NCI-H2171 treated with DMSO at 0.1 percent for 48 hours (cell line): ENCODE results near the gene TSR1.

Source experiments
- DNase-seq: peaks from one replicate; lab custom pipeline; 2025; lab: John Stamatoyannopoulos, UW

The TSR1 gene

DNA sequence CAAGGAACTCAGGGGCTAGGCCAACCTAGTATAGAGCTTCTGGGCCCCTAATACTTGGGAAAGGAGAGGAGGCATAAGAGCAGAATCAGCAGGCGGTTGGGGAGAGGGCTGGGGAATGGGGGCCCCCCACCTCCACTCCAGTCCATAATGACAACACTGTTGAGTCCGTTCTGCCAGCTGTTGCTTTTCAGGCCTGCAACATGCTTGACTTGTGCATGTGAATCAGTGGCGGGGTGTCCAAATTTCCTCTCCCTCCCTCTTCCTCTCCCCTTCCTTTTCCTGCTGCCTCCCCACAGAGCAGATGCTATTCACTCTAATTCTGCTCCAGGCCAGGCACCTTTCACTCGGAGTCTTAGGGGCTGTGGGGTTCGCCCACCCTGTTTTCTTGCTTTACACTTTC is 32.8 kb upstream of the TSR1 start:
- DNase-seq, result no peak

DNA sequence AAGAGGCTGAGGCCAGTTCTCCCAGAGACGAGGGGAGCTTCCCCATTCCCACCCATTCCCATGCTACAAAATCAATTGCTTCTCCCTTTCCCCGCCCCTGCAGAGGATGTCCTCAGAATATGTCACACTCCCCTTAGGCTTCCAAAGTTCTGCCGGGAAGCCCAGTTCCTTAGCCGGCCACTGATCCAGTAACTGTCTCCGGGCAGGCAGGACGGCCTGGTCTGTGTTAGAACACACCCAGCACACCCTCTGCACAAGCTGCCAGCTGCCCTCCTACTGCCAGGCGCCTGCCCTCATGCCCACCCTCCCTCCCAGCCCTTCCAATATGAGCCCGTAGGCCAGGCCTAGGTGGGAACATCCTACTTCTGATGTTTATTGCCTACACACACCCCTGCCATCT is 32.1 kb upstream of the TSR1 start:
- peak; percentile 39 for DNase-seq

DNA sequence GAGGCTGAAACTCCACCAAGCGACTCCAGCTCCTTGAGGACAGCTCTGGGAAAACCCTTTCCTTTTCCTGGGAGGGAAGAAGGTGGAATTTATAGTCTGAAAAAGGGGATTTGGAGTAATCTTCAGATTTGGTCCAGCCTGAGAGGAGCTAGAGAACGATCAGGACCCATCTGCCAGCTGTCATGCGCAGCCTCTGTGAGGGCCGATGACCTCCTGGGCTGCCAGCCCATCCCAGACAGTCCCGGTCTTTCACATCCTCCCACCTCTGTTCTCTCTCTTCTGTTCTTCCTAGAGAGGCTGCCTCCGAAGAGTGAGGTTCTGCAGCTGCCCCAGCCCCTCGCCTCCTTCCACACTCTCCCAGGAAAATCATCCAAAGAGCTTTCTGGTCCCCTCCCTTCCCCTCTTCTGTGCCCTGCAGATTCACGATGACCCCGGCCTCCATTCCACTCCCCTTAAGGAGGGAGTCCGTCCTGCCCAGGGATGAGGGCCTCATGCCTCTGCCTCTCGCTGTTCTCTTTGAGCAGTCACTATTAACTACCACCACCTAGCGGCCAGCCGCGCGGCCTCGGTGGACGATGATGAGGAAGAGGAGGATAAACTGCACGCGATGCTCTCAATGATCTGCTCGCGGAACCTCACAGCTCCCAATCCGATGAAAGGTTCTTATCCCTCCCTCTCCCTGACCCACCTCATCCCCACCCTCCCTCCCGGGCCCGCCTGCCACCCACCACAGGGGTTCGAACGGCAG is 30.7 kb upstream of the TSR1 start:
- no peak for DNase-seq

DNA sequence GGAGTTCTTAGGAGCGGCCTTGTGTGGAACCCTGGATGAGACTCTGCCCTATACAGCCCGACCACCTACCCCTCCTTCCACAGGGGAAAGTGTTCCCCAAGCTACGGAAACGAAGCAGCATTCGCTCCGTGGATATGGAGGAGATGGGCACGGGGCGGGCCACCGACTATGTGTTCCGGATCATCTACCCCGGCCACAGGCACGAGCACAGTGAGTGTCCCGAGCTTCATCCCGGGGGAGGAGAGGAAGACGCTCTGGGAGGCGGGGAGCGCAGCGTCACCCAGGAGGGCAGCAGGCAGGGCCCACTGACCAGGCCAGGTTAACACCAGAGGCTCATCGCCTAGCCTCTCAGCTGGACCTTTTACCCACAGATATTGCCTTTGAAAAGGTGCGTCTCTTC is 28.9 kb upstream of the TSR1 start:
- no peak for DNase-seq

DNA sequence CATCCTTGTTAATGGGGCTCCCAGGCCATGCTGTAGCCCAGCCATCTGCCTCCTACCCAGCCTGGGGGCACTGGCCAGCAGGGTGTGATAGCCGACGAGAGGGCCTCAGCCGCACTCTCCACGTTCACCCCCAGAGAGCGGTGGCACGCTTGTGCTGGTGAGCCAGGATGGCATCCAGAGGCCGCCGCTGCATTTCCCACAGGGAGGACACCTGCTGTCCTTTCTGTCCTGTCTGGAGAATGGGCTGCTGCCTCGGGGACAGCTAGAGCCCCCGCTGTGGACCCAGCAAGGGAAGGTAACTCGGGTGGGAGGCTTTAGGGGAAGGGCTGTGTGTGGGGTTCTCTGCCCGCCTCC is 28.5 kb upstream of the TSR1 start:
- DNase-seq, result no peak

DNA sequence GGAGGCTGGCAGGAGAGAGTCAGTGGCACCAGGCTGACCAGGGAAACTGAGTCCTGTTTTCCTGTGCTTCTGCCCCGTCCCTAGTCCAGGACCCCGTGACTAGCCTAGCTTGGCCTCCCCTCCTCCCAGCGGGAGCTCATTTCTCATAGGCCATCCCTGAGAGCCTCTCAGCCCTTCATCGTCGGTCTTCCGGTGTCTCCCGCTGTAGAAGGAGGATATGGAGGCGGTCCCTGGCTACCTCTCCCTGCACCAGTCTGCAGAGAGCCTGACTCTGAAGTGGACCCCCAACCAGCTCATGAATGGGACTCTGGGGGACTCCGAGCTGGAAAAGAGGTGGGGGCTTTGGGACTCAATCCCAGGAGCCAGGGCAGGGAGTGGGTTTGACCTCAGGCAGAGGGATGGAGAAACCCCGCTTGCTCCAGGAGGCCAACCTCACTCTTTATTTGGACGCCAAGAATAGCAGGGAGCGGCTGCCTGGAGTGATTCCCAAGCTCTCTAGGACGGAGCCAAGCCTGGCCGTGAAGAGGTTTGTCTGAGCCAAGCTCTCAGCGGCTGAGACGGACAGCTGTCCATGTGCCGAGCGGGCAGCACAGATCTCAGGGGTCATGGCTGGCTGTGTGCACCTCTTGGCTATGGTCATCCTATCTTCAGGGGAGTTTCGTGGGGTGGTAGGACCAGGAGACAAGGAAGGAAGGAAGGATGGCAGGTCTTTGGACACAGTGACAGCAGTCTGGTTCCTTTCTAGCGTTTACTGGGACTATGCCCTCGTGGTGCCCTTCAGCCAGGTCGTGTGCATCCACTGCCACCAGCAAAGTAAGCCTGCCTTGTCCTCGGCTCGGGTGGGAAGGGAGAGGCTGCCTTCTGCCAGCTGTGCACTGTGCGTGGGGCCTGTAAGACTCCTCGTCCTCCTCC is 27.9 kb upstream of the TSR1 start:
- no peak for DNase-seq

DNA sequence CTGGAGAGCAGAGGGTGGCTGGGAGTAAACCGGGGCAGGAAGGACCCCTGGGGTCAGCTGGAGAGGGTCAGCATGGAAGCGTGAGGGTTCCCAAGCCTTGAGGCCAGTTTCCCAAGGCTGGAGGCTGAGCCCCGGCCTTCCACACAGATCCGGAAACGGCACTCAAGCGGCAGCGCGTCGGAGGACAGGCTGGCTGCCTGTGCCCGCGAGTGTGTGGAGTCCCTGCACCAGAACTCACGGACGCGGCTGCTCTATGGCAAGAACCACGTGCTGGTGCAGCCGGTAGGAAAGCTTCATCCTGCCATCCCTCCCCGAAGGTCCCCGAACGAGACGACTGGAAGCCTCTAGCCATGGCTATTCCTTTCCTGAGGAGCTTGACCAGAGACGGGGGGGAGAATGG is 27.1 kb upstream of the TSR1 start:
- DNase-seq, result no peak

DNA sequence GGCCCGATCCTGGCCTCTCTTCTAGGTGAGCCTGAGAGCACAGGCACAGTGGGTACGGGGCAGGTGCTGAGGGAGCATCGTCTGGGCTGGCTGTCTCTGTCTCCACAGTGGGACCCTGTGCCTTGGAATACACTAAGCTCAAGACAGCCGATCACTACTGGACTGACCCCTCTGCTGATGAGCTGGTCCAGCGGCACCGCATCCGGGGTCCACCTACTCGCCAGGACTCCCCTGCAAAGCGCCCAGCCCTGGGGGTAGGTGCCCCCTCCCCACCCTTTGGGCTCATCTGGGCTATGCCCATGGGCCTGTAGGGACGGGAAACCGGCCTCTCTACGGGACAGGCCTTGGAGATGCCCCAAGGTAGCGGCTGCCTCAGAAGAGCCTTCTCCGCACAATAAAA is 26.6 kb upstream of the TSR1 start:
- no peak for DNase-seq

DNA sequence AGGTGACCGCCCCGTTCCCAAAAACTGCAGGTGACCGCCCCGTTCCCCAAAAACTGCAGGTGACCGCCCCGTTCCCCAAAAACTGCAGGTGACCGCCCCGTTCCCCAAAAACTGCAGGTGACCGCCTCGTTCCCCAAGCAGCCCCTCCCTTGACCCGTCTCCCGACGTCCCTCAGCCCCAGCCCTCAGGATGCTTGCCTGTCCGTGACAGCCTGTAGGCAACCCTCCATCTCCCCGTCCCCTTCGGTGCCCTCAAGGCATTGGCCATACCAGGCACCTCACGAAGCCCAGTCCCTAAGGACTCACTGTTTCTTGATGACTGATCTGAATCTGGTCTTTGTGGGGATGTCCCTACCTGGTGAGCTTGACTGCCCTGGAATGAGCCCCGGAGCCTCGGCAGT is 26.2 kb upstream of the TSR1 start:
- DNase-seq, result no peak

DNA sequence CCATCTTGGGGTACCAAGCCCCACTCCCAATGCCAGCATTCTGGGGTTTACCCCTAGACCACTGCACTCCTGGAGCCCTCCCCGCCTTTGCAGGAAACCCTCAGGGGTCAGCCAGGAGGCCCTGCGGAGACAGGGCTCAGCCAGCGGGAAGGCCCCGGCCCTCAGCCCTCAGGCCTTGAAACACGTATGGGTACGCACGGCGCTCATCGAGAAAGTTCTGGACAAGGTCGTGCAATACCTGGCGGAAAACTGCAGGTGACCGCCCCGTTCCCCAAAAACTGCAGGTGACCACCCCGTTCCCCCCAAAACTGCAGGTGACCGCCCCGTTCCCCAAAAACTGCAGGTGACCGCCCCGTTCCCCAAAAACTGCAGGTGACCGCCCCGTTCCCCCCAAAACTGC is 25.8 kb upstream of the TSR1 start:
- DNase-seq, result no peak

DNA sequence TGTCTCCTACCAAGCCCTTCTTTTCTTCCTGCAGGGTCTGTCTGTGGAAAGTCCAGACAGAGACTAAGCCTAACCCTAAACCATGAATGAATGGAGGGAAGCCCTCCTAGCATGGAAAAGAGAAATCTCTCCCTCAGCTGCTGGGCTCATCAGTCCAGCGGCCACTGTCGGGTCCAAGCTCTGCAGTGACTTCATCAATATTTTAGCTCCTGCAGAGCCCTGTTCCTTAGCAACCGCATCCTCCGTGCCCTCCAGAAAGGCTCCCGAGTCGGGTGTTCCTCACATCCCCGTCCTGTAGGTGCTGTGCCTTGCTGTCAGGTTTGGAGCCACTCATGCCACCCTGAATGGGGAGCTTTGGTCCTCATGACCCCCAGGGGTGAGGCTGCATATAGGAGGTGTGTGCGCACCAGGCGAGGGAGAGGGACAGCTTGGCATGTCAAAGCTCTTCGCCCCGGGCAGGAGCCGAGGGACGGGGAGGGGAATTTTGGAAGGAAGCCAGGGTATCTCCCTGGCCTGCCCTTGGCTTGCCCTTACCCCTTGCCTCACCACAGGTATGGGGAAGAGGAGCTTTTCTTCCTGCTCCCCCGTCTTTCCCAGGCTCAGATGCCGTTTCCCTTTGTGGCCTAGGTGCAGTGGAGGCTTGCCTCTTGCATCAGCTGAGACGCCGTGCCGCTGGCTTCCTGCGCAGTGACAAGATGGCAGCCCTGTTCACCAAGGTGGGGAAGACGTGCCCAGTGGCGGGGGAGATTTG is 24.9 kb upstream of the TSR1 start:
- no peak for DNase-seq

DNA sequence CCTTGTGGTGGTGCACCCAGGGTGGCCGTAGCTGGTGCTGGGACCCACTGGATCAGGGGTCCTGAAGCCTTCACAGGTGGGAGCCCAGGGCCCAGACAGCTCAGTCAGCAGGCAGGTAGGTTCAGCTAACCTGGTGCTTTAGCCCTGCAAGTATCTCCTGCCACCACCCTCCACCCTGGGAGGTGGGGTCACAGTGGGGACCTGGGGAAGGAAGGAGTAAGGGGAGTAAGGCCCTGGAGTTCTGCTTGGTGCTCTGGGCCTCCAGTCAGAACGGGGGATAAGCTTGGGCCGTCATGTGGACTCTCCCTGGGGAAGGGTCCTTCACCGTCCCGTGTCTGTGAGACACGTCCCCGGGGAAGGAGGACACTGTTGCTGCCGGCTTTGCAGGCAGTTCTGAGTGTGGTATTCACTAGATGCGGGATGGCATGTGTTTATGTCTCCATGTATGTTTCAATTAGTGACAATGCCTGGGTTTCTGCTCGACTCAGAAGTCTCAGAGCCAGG is 21.7 kb upstream of the TSR1 start:
- no peak for DNase-seq

DNA sequence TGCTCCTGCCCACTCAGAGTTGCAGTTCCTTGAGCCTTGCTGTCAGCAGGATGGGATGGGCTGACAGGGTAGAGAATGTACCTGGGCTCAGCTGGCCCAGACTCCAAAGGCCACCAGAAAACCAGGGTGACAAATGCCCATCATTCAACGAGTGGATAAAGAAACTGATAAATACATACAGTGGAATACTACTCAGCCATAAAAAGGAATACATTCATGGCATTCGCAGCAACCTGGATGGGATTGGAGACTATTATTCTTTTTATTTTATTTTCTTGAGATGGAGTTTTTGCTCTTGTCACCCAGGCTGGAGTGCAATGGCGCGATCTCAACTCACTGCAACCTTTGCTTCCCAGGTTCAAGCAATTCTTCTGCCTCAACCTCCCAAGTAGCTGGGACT is 21.0 kb upstream of the TSR1 start:
- DNase-seq, result no peak

DNA sequence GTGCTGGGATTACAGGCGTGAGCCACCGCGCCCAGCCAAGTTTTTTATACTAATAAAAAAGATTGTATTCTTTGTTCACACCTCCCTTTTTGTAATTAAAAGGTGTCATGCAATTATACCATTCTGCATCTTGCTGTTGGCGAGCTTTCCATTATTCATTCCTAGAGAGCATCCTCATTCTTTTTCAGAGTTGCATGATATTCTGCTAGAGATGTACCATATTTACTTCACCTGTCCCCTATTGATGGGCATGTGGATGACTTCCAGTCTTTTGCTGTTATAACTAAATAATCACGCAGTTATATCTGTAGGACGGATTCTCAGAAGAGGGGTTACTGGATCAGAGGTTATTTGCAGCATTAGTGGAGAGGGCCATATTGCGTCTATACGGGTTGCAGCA is 18.1 kb upstream of the TSR1 start:
- DNase-seq, result no peak

DNA sequence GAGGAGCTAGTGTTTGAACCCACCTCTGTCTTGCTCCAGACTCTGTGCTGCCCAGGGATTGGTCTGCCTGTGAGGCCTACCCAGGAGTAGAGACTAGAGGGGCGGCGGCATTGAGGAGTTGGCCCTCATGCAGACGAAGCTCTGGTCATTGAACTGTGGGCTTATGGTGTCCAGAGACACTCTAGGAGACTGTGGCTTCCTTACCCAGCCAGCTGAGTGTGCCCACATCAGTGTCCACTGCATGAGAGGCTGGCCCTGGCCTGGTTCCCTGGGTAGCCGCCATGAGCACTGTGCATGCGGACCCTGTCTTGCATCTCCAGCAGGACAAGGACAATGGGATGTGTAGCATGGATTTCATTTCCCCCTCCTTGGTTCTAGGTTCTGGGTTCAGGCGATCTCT is 15.0 kb upstream of the TSR1 start:
- DNase-seq, result no peak

DNA sequence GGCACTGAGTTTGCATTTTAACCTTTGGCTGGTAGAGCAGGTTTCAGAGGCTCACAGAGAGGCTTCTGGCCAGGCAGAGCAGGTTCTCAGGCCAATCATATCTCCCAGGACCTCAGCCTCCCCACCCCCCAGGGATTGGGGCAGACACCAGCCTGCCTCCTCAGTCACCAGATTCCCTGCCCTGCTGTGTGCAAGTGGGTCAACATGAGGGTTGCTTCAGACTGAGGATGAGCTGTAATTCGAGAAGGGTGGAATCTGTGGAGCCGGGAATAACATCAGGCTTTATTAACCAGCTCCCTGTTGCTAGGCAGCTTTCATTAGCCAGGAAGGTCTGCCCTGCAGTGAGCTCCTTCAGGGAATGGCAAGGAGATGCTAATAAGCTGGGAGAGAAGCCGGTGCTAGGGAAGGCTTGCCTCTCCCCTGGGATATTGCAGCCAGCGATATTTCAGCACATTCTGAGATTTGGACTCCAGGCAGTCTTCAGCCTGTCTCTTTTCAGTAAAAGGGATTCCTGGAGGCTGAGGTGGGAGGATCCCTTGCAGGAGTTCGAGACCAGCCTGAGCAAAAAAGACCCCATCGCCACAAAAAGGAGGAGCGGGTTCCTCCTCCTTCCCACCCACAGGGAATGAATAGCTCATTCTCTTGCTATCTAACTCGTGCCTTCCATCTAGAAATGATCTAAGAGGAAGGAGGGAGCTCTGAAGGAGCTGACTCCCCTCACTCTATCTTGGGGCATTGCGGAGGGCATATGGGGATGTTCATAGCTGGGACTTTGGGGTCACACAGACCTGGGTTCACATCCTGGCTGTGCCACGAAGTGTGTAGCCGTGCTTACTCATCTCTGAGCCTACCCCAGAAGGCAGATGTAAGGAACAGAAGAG is 11.8 kb upstream of the TSR1 start:
- DNase-seq, result peak; percentile 99

DNA sequence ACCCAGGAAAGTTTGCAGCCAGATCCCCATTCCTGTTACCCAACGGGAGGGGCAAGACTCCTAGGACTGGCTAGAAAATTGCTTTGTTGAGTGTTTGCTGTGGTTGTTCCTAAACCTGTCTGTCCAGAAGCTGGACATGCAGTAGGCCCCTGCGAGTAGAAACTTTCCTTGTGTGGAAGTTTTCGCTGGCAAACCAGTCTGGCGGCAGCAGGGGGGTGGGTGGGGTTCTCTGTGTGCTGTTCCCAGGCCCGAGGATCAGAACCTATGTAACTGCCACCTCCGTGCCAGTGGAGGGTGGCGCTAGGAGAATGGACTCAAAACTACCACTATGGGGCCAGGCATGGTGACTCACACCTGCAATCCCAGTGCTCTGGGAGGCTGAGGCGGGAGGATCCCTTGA is 10.2 kb upstream of the TSR1 start:
- no peak for DNase-seq

DNA sequence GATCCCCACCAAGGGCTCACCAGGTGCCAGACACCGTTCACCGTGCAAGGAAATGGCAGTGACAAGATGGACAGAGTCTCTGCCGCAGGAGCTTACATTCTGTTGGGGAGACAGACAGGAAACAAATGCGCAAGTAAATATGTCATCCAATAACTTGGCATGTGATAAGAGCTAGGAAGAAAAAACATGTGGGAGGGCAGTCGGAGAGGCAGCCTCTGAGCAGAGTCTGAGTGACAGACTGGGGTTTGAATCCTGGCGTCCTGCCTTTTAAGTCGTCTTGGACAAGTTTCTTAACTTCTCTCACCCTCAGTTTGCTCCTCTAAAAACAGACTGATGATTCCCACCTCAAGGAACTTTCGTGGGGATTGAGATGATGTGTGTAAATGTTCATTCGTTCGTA is 8.3 kb upstream of the TSR1 start:
- no peak for DNase-seq

DNA sequence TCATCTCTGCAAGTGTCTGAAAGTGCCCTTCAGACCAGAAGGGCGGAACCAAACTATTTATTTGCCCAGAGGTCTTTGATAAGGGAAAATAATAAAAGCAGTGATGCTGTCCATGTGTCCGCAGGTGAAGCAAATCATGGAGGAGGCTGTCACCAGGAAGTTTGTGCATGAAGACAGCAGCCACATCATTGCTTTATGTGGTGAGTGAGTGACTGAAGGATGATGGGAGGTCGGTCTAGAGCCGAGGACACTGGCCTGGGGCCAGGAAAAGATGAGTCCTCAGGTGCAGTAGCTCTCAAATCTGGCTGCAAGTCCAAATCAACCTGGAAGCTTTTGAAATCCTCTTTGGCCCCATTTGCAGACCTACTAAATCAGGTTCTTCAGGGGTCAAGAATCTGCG is 7.2 kb upstream of the TSR1 start:
- no peak for DNase-seq

DNA sequence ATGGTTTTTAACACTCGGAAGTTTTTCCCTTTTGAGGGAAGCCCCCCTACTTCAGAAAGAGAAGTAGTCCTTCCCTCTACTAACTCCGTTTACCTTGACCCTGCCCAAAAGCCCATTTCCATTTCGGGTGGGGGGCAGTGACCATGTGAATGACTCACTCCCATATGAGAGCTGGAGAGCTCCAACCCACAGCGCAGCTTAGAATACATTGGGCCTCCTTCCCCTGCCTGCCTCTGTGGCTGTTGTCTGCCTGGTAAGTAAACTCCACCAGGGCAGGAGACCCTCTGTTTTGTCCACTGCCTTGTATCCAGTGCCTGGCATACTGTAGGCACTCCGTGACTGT is 2.0 kb upstream of the TSR1 start:
- DNase-seq, result no peak

DNA sequence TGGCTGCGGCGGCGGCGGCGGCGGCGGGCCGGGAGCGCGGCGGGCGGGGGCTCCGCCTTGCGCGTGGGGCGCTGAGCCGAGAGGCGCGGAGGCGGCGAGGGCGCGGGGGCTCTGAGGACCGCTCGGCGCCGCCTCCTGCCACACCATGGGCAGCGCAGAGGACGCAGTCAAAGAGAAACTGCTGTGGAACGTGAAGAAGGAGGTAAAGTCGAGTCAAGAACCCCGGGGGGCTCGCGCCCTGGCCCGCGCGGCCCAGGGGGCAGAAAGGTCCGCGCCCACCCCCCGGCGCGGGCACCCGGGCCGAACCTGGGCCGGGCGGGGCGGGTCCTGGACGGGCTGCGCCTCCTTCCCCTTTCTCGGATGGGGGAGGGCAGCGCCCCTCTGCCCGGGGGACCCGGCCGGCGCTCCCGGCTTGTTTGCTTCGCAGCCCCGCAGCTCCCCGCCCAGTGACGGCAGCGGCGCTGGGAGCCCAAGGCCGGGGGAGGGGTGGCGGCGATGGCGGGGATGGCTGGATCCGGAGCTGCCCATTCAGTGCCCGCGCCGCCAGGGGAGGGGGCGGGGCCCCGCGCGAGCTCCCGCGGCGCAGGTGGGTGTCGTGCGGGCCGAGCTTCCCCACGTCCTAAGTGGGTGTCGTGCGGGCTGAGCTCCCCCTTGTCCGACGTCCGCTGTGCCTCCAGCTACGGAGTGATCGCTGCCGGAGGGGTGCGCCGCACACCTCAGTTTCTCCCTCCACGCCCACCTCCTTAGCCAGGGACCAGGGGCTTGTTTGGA is 1.5 kb upstream of the TSR1 start:
- DNase-seq, result no peak
